ENCODE data around the gene GNS.

The GNS gene

DNA sequence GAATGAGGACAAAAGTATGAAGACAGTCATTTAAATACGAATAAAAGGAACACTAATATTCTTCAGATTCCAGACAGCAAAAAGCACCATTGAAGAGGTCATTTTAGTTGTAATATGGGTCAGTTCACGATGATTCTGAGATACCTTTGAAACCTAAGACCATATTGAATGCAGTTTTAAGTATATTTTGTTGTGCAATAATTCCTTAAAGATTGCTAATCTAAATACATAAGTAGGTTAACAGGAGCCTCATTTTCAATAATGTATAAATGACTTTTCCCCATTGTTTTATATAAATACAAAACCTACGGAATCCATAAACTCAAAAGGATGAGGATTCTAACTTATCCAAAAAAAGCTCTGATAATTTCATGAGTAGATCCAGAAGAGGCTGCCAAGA, 5.8 kb downstream of the GNS start:
- Histone ChIP-seq H3K36me3 (ENCODE audit: insufficient read depth, low read length) (peaks cover 2% of the 10 kb centered on the region; the same call in 1 of the 2 replicates), H3K4me1 (ENCODE audit: insufficient read depth, low read length) (no peaks in the 10 kb centered on the region), H3K9me3 (ENCODE audit: control insufficient read depth, insufficient read depth, low read length) (no peaks in the 10 kb centered on the region), H3K9ac (ENCODE audit: low read depth, low read length) (no peak overlapping the region)

- Histone ChIP-seq H3K36me3 (ENCODE audit: insufficient read depth, low read length) (peaks cover 2% of the 10 kb centered on the region; the same call in 1 of the 2 replicates), H3K9me3 (ENCODE audit: control insufficient read depth, insufficient read depth, low read length) (no peaks in the 10 kb centered on the region), H3K4me1 (ENCODE audit: insufficient read depth, low read length) (no peaks in the 10 kb centered on the region), H3K9ac (ENCODE audit: low read depth, low read length) (no peak overlapping the region)
These were observed 6.4 kb downstream of the GNS start for GRCh38 chr12:64752833-64753238.

DNA sequence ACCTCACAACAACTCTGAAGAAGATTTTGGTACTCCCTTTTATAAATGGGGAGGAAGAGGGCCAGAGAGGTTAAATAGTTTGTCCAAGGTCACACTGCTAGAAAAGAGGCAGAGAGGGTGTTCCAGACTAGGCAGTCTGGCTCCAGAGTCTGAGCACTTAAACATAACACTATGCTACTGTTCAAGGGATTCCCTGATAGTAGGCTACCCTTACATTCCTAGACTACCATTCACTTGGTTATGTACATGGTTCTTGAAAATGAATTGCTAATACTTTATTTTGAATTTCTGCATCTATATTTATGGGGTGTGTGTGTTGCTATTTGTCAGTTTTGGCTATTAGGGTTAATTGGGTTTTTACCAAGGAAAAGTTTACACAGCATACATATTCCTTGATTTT, 7.2 kb downstream of the GNS start:
- Histone ChIP-seq H3K9me3 (ENCODE audit: control insufficient read depth, insufficient read depth, low read length) (no peaks in the 10 kb centered on the region), H3K9ac (ENCODE audit: low read depth, low read length) (no peak overlapping the region), H3K4me1 (ENCODE audit: insufficient read depth, low read length) (no peaks in the 10 kb centered on the region), H3K36me3 (ENCODE audit: insufficient read depth, low read length) (peaks cover 2% of the 10 kb centered on the region; the same call in 1 of the 2 replicates)

DNA sequence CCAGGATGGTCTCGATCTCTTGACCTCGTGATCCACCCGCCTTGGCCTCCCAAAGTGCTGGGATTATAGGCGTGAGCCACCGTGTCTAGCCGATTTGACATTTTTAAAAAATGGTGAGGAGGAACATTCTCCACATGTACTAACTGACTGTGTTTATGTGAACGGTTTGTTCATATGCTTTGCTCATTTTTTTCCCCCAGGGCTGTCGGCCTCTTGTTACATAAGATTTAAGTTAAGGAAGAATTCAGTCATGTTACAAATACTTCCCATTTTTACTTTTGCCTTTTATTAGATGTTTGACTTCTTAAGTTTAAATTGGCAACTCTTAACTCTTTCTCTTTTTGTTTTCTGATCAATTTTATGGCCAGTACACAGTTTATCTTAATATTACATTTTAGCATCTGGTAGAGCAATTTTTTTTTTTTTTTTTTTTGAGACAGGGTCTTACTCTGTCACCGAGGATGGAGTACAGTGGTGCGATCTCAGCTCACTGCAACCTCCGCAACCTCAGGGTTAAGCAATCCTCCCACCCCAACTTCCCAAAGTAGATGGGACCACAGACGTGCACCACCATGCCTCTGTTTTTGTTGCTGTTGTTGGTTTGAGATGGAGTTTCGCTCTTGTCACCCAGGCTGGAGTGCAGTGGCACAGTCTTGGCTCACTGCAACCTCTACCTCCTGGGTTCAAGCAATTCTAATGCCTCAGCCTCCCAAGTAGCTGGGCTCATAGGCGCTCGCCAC, 9.6 kb downstream of the GNS start:
- peaks cover 2% of the 10 kb centered on the region; the same call in 1 of the 2 replicates for H3K36me3 ChIP-seq (ENCODE audit: insufficient read depth, low read length)
- no peaks in the 10 kb centered on the region for H3K4me1 ChIP-seq (ENCODE audit: insufficient read depth, low read length)
- no peak overlapping the region for H3K9ac ChIP-seq (ENCODE audit: low read depth, low read length)

DNA sequence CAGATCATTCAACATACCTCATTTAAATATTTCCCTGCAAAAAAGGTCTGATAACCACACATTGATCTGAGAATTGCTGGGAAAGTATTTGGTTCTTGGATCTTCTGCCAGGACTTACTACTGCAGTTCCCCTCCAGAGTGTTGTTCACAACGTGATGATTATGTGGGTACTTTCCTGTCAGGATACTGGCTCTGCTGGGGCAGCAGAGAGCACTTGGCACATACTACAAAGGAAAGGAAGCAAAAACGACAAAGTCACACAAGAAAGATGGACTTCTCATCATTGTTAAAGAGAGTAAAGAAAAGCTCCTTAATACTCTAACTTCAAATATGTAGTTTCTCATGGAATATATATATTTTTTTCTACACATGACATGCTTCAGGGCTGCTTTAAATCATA, 11.5 kb downstream of the GNS start:
- H3K4me1 ChIP-seq (ENCODE audit: insufficient read depth, low read length) = no peaks in the 10 kb centered on the region
- no peak overlapping the region for H3K9ac ChIP-seq (ENCODE audit: low read depth, low read length)
- no peaks in the 10 kb centered on the region for H3K9me3 ChIP-seq (ENCODE audit: control insufficient read depth, insufficient read depth, low read length)
- peaks cover 10% of the 10 kb centered on the region; the same call in 1 of the 2 replicates for H3K36me3 ChIP-seq (ENCODE audit: insufficient read depth, low read length)

More for the DNA sequence above, 9.6 kb downstream of the GNS start:
- H3K9me3 ChIP-seq (ENCODE audit: control insufficient read depth, insufficient read depth, low read length) = no peaks in the 10 kb centered on the region

DNA sequence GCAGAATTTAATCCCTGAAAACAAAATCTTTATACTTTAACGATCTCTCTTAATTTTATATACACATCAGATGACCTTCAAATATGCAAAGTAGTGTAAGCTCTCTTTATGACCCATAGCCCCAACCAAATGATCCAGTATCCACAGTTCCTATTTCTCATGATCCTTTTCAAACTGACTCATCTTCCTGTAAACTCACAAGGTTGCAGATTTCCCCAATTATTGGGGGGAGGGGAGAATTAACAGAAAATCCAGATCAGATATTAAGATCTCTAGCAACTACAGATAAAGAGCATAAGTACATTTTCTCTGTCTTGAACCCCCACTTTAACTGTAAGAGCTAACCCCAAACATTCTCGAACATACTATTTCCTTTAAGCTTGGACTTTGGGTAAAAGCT, 12.5 kb downstream of the GNS start:
- H3K36me3 ChIP-seq (ENCODE audit: insufficient read depth, low read length) = peaks cover 10% of the 10 kb centered on the region; the same call in 1 of the 2 replicates

GRCh38 chr12:64745980-64746379, 13.2 kb downstream of the GNS start:
- peaks cover 14% of the 10 kb centered on the region; the same call in 1 of the 2 replicates for H3K36me3 ChIP-seq (ENCODE audit: insufficient read depth, low read length)

More for the DNA sequence above, 12.5 kb downstream of the GNS start:
- H3K4me1 ChIP-seq (ENCODE audit: insufficient read depth, low read length) = no peaks in the 10 kb centered on the region
- no peaks in the 10 kb centered on the region for H3K9me3 ChIP-seq (ENCODE audit: control insufficient read depth, insufficient read depth, low read length)
- no peak overlapping the region for H3K9ac ChIP-seq (ENCODE audit: low read depth, low read length)

DNA sequence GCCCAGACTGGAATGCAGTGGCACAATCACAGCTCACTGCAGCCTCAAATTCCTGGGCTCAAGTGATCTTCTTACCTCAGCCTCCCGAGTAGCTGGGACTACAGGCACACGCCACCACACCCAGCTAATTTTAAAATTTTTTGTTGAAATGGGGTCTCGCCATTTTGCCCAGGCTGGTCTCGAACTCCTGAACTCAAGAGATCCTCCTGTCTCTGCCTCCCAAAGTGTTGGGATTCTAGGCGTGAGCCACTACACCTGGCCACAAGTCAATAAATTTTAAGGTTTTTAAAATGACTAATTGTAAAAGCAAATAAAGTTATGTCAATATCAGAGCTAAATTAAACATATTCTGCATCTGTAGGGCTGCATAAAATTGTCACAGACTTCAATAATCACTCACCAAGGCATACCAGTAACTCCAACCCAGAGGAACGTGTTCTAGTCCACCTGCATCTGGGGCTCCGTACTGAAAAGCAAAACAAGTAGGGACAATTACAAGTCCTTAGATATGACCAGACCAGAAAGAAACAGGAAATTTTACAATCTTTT, 13.9 kb downstream of the GNS start:
- H3K9ac ChIP-seq (ENCODE audit: low read depth, low read length) = no peak overlapping the region
- H3K9me3 ChIP-seq (ENCODE audit: control insufficient read depth, insufficient read depth, low read length) = no peaks in the 10 kb centered on the region
- H3K4me1 ChIP-seq (ENCODE audit: insufficient read depth, low read length) = no peaks in the 10 kb centered on the region
- H3K36me3 ChIP-seq (ENCODE audit: insufficient read depth, low read length) = peaks cover 11% of the 10 kb centered on the region; the same call in 1 of the 2 replicates

More at GRCh38 chr12:64745980-64746379, 13.2 kb downstream of the GNS start:
- H3K9ac ChIP-seq (ENCODE audit: low read depth, low read length) = no peak overlapping the region
- no peaks in the 10 kb centered on the region for H3K9me3 ChIP-seq (ENCODE audit: control insufficient read depth, insufficient read depth, low read length)
- H3K4me1 ChIP-seq (ENCODE audit: insufficient read depth, low read length) = no peaks in the 10 kb centered on the region

DNA sequence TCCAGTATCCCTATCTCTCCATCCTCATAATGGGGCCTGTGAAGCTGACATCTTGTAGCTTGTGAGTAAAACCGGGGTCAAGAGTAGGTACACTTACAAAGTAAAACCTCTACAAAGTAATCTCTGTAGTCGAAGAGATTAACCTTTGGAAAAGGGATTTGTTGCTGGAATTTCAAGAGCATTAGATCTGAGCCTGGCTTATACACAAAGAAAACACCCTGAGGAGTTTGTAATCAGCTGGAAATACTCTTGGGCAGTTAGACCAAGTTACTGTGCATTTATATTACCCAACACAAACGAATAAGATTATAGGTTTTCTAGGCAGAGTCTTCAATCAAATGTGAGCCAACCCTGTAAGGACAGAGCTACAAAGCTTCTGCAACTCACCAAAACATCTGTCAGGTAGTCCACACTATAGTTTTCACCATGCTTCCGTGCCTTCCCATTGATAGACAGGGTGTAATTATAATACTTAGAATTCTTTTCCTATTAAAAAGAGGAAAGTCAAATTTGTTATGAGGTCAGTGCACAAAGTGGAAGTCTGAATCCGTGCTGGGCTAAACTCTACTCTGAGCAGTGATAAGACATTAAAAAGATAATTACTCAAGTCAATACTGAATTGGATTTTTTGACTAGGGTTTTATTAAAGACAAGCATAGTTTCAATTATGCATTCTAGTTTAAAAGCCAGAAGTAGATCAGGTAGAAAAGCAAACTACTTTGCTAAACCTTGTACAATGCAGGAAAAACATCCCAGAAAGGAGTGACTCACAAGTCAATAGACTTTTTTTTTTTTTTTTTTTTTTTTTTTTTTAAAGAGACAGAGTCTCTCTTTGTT, 14.6 kb downstream of the GNS start:
- Histone ChIP-seq H3K36me3 (ENCODE audit: insufficient read depth, low read length) (peaks cover 17% of the 10 kb centered on the region), H3K4me1 (ENCODE audit: insufficient read depth, low read length) (no peaks in the 10 kb centered on the region), H3K9ac (ENCODE audit: low read depth, low read length) (no peak overlapping the region), H3K9me3 (ENCODE audit: control insufficient read depth, insufficient read depth, low read length) (no peaks in the 10 kb centered on the region)

DNA sequence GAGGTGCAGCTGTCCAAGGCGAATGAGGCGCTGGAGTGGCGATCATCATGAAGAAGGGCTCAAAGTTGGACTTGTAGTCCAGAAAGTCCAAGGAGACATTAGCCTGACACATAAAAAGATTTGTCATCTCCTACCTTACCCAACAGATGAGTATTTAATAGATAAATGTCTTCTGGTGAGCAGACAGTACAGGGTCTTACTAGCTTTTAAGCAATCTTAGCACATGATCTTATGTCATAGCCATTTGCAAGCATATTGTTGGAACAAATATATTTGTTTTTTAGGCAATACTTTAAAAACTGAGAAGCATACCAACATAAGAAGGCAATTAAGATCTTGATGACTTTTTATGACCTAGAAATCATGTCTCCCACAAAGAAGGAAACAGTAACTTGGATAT, 16.0 kb downstream of the GNS start:
- Histone ChIP-seq H3K9ac (ENCODE audit: low read depth, low read length) (no peak overlapping the region), H3K9me3 (ENCODE audit: control insufficient read depth, insufficient read depth, low read length) (no peaks in the 10 kb centered on the region), H3K36me3 (ENCODE audit: insufficient read depth, low read length) (peaks cover 25% of the 10 kb centered on the region), H3K4me1 (ENCODE audit: insufficient read depth, low read length) (no peaks in the 10 kb centered on the region)

DNA sequence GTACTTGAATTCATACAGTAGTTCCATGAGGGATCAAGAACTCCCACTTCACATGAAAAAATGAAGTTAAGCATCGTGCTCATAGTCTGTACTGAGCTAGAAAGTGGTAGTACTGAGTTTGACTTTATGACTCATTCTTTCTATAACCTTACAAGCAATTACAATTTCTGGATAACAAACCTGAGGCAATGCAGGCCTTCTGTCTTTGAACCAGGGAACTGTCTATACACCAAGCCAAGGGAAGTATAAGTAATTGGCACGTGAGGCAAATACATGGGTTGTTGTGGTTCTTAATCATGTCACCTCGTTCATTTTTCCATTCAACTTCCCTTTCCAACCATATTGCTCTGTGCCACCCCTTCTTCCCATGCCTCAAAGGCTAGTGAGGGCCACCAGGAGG, 16.8 kb downstream of the GNS start:
- no peaks in the 10 kb centered on the region for H3K9me3 ChIP-seq (ENCODE audit: control insufficient read depth, insufficient read depth, low read length)
- H3K9ac ChIP-seq (ENCODE audit: low read depth, low read length) = no peak overlapping the region
- peaks cover 28% of the 10 kb centered on the region for H3K36me3 ChIP-seq (ENCODE audit: insufficient read depth, low read length)
- H3K4me1 ChIP-seq (ENCODE audit: insufficient read depth, low read length) = 0 out of 2 replicates have a peak, but pooled peaks cover 3% of the 10 kb centered on the region

GRCh38 chr12:64740646-64741045, 18.6 kb downstream of the GNS start:
- no peaks in the 10 kb centered on the region for H3K9me3 ChIP-seq (ENCODE audit: control insufficient read depth, insufficient read depth, low read length)
- H3K4me1 ChIP-seq (ENCODE audit: insufficient read depth, low read length) = 0 out of 2 replicates have a peak, but pooled peaks cover 4% of the 10 kb centered on the region
- H3K9ac ChIP-seq (ENCODE audit: low read depth, low read length) = no peak overlapping the region
- H3K36me3 ChIP-seq (ENCODE audit: insufficient read depth, low read length) = peaks cover 40% of the 10 kb centered on the region

DNA sequence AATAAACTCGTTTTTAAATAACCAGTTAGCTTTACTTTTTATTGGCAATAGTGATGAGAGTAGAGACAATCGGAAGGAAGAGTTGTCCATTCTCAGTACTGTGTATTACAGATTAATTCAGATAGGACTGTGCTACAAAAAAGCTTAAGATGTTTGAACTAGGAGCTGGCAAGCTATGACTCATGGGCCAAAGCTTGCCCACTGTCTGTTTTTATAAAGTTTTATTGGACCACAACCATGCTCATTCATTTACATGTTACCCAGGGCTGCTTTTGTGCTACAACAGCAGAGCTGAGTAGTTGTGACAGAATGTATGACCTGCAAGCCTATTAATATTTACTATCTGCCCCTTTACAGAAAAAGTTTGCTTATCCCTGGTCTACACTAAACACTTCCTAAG, 19.4 kb downstream of the GNS start:
- Histone ChIP-seq H3K9me3 (ENCODE audit: control insufficient read depth, insufficient read depth, low read length) (no peaks in the 10 kb centered on the region), H3K9ac (ENCODE audit: low read depth, low read length) (no peak overlapping the region), H3K4me1 (ENCODE audit: insufficient read depth, low read length) (0 out of 2 replicates have a peak, but pooled peaks cover 4% of the 10 kb centered on the region), H3K36me3 (ENCODE audit: insufficient read depth, low read length) (peaks cover 40% of the 10 kb centered on the region)

GRCh38 chr12:64737539-64737938, 21.7 kb downstream of the GNS start:
- H3K9ac ChIP-seq (ENCODE audit: low read depth, low read length) = no peak overlapping the region; the same call in 1 of the 2 replicates
- H3K4me1 ChIP-seq (ENCODE audit: insufficient read depth, low read length) = 0 out of 2 replicates have a peak, but pooled peaks cover 4% of the 10 kb centered on the region
- no peaks in the 10 kb centered on the region for H3K9me3 ChIP-seq (ENCODE audit: control insufficient read depth, insufficient read depth, low read length)
- H3K36me3 ChIP-seq (ENCODE audit: insufficient read depth, low read length) = peaks cover 33% of the 10 kb centered on the region
